GM12872 (cell line): ENCODE measurements around the gene SUSD6.

Experiments used
- TF ChIP-seq, protein P1 (sequence below): IDR thresholded peaks from 3 replicates; pipeline ENCODE4 v1.5.1; 2011; ENCODE audit warnings: low read depth, mild to moderate bottlenecking, low read length, moderate library complexity; ENCODE audit not compliant: insufficient read depth

The SUSD6 gene

DNA sequence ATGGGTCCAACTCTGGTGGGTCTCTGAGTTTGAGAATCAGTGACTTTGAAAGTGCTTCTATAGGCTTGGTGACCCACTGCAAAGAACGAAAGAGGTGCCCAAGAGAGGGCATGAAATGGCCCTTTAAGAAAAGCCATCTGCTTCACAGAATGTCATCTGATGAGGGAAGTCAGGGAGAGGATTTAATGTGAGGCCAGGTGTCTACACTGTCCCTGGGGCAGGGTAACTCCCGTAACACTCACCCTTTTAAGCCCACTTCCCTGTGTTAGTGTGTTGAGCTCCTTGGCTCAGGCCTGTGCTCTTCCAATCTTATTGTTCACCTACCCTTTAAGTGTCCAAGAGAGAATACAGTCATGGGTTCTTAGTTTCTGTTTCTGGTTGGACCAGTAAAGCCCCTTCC lies 139.1 kb downstream of the SUSD6 start:
- TF ChIP-seq, protein P1, sequence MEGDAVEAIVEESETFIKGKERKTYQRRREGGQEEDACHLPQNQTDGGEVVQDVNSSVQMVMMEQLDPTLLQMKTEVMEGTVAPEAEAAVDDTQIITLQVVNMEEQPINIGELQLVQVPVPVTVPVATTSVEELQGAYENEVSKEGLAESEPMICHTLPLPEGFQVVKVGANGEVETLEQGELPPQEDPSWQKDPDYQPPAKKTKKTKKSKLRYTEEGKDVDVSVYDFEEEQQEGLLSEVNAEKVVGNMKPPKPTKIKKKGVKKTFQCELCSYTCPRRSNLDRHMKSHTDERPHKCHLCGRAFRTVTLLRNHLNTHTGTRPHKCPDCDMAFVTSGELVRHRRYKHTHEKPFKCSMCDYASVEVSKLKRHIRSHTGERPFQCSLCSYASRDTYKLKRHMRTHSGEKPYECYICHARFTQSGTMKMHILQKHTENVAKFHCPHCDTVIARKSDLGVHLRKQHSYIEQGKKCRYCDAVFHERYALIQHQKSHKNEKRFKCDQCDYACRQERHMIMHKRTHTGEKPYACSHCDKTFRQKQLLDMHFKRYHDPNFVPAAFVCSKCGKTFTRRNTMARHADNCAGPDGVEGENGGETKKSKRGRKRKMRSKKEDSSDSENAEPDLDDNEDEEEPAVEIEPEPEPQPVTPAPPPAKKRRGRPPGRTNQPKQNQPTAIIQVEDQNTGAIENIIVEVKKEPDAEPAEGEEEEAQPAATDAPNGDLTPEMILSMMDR = no peak

DNA sequence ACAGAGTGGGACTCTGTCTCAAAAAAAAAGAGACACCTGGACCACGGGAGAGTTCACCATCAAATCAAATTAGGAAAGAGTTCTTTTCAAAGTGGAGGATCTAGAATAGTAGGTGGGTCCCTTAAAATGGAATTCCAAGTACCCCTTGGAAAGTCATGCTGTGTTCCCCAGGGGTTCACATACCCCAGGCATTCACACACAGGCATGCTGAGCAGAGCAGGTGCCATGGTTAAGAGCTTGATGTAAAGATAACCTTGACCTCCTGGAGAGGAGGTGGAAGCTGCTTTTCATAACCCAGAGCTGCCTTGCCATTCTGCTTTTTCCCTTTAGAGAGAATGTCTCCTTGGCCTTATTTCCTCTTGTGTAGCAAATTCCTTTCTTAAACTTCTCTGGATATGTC lies 141.4 kb downstream of the SUSD6 start:
- TF ChIP-seq, protein P1 = no peak

DNA sequence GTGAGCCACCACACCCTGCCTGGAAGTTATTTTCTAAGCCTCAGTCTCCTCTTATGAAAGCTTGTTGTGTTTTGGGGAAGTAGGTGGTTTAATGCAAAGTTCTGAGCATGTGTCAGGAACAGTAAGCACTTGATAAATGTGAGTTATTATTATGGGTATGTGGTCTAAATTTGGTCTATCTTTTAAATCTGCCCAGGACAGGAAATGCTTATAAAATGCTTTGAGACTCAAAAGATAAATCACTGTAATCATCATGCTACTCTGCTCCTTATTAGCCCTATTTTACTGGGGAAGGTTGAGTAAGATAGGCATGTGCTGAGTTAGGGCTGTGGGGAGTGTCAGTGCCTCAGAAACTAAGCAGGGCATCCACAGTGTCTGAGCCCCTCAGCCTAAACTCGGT lies 142.5 kb downstream of the SUSD6 start:
- TF ChIP-seq, protein P1 = no peak

DNA sequence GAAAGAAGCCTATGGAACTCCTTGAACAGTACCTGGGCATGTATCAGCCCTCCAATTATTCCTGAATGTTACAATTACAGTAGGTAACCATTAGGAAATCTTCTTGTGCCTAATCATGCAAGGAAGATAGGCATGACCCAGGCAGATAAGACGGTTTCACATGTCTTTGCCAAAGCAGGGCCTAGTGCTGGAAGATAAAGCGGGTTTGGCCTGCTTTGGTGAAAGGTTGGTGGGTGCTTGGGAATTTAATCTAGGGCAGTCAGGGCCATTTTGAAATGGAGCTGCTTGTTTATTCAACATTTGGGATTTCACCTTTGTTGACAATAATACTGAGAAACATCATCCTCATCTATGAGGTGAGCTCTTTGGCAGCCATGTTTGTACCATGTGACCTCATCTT lies 143.1 kb downstream of the SUSD6 start:
- TF ChIP-seq, protein P1 = no peak

DNA sequence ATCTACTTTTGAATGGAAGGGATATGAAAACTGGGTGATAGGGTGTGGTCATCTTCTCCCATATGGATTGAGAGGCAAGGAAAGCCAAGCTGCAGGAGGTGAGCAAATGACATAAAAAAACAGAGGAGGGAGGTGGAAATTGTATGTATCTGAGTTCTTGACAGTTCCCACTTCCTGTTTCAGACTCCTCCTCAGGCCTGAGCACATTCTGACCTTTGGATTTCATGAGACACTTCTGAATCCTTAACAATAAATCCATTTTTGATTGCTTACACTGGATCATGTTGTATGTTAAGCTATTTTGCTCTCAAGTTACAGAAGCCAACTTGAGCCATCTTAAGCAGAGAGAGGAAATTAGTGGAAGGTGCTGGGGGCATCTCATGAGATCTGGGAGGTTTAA lies 143.9 kb downstream of the SUSD6 start:
- TF ChIP-seq, protein P1 = no peak

DNA sequence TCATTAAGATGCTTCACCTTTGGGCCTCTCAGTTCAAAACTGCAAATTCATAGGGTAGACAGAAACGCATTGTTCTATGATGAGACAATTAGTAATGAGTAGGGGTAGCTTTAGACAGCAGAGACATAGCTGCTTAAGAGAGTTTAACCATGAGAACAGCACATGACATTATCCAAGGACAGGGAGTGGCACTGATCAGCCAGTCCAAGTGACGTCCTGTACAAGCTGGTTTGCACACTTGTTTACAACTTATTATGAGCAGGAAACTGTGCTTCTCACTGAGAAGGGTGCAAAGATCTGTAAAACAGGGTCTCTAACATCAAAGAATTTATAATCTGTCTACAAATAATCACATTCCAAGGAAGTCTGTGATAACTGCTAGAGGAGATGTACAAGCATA lies 144.4 kb downstream of the SUSD6 start:
- TF ChIP-seq, protein P1 = no peak

DNA sequence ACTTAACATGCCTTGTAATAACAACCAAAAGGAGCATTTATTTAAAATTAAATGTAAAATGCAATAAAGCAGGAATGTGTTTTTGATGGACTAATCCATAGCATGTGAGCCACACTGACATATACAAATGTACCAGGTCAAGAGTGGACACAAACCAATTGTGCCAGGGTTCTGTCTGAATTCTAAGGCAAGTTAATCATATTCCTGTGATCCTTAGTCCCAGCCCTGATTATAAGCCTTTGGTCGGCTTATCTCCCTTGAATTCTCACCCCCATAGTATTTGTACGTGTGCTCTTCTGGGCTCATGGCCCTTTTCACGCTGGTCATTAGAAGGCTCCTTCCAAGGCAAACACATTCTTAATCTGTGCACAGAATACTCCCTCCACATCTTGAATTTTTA lies 144.9 kb downstream of the SUSD6 start:
- TF ChIP-seq, protein P1 = no peak

DNA sequence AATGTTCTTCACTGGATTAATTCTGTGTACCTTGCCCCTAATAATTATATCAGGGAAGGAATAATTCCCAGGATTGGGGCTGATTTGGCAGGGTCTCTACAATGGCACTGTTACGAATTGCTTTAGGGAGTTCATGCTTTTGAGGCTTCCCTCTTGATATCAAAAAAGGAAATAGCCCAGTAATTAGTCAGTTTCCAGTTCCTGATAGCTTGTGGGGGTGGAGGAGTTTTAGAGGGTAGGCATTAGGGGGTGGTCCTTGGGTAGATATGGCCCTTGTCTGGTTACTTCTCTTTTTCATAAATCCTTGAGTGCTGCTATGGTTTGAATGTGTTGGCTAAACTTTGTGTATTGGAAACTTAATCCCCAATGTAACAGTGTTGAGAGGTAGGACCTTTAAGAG lies 149.4 kb downstream of the SUSD6 start:
- TF ChIP-seq, protein P1 = no peak
